Sigmoid colon (tissue), 4 donors: ENCODE results near the gene ABCB8.

Source experiments
- EP300 ChIP-seq, 4 donors: sonication (generic); formaldehyde crosslinking; IDR thresholded peaks; one replicate each; pipeline ENCODE4 v1.6.1; 2017; ENCODE audit warnings: antibody characterized with exemption in 4 of 4
- POLR2A ChIP-seq, 2 donors: fragments of 450-650 bp; IDR thresholded peaks; one replicate each; pipeline ENCODE4 v1.6.1; 2016; ENCODE audit warnings: antibody characterized with exemption in 2 of 2, mild to moderate bottlenecking in 2 of 2, moderate library complexity in 2 of 2
- POLR2AphosphoS5 ChIP-seq, 4 donors: sonication (generic); formaldehyde crosslinking; IDR thresholded peaks; one replicate each; pipeline ENCODE4 v1.6.1; 2017; ENCODE audit warnings: antibody characterized with exemption in 4 of 4
- TF ChIP-seq, protein P1 (sequence below), 4 experiments: fragments of 450-650 bp in 3 of 4; fragments of 200-600 bp in 1 of 4; IDR thresholded peaks; one replicate each; pipeline ENCODE4 v1.5.1; 2016 to 2019; ENCODE audit warnings: antibody characterized with exemption in 4 of 4, mild to moderate bottlenecking in 3 of 4, moderate library complexity in 2 of 4

DNA sequence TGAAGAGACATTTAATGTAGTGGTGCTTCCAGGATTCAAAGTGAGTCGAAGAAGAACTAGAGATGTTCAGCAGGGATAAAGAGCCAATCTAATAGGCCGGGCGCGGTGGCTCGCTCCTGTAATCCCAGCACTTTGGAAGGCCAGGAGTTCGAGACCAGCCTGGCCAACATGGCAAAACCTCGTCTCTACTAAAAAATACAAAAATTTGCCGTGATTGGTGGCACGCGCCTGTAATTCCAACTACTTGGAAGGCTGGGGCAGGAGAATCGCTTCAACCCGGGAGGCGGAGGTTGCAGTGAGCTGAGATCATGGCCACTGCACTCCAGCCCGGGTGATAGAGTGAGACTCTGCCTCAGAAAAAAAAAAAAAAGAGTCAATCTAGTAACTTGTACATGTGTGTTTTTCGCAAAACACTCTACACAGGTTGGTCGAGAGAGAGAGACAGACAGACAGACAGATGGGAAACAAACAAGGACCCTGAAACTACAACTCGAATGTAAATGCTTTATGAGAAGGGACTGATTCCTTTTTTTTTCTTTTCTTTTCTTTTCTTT, 775 bp downstream of the ABCB8 start:
- no peak for TF ChIP-seq POLR2A (IDR thresholded peaks at IDR 0.05)
- TF ChIP-seq, protein P1, sequence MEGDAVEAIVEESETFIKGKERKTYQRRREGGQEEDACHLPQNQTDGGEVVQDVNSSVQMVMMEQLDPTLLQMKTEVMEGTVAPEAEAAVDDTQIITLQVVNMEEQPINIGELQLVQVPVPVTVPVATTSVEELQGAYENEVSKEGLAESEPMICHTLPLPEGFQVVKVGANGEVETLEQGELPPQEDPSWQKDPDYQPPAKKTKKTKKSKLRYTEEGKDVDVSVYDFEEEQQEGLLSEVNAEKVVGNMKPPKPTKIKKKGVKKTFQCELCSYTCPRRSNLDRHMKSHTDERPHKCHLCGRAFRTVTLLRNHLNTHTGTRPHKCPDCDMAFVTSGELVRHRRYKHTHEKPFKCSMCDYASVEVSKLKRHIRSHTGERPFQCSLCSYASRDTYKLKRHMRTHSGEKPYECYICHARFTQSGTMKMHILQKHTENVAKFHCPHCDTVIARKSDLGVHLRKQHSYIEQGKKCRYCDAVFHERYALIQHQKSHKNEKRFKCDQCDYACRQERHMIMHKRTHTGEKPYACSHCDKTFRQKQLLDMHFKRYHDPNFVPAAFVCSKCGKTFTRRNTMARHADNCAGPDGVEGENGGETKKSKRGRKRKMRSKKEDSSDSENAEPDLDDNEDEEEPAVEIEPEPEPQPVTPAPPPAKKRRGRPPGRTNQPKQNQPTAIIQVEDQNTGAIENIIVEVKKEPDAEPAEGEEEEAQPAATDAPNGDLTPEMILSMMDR (IDR thresholded peaks at IDR 0.05): no peak
- TF ChIP-seq POLR2AphosphoS5 (IDR thresholded peaks at IDR 0.05): no peak
- no peak for TF ChIP-seq EP300 (IDR thresholded peaks at IDR 0.05)
